ENCODE data around the gene C2CD3. TPM values are rescaled to one million over a fixed set of nuclear protein-coding genes. Genes with fewer than 3 reads are reported as not detected.
"Not testable (repeated sequence)": the region's sequence is repeated elsewhere in the genome, so short reads cannot be mapped to it uniquely, and the experiment has no call there.

C2CD3 gene
- total RNA-seq, 1 donor from 2014 or later = 7.3 TPM

GRCh38 chr11:74120260-74121035 lies 50.4 kb downstream of the C2CD3 start:
- not testable (repeated sequence) for DNase-seq (ENCODE audit: low read depth, low spot score)

- no peak for DNase-seq (ENCODE audit: low read depth, low spot score)
These were observed 54.1 kb downstream of the C2CD3 start for GRCh38 chr11:74116719-74117118.

- DNase-seq (ENCODE audit: low read depth, low spot score) = no peak
These were observed 57.9 kb downstream of the C2CD3 start for GRCh38 chr11:74112877-74113276.

GRCh38 chr11:74106124-74106523 lies 64.7 kb downstream of the C2CD3 start:
- DNase-seq (ENCODE audit: low read depth, low spot score) = no peak

GRCh38 chr11:74102321-74102720 lies 68.5 kb downstream of the C2CD3 start:
- no peak for DNase-seq (ENCODE audit: low read depth, low spot score)

GRCh38 chr11:74100735-74101134 lies 70.1 kb downstream of the C2CD3 start:
- DNase-seq (ENCODE audit: low read depth, low spot score) = no peak

- DNase-seq (ENCODE audit: low read depth, low spot score) = no peak
These were observed 70.6 kb downstream of the C2CD3 start for GRCh38 chr11:74100231-74100630.

GRCh38 chr11:74097686-74098237 lies 73.0 kb downstream of the C2CD3 start:
- no peak for DNase-seq (ENCODE audit: low read depth, low spot score)

GRCh38 chr11:74094393-74094792 lies 76.4 kb downstream of the C2CD3 start:
- DNase-seq (ENCODE audit: low read depth, low spot score) = no peak

- DNase-seq (ENCODE audit: low read depth, low spot score) = no peak
These were observed 78.4 kb downstream of the C2CD3 start for GRCh38 chr11:74092425-74092824.

- no peak for DNase-seq (ENCODE audit: low read depth, low spot score)
These were observed 79.3 kb downstream of the C2CD3 start for GRCh38 chr11:74091549-74091948.

- no peak for DNase-seq (ENCODE audit: low read depth, low spot score)
These were observed 80.1 kb downstream of the C2CD3 start for GRCh38 chr11:74090701-74091100.

GRCh38 chr11:74086242-74086884 lies 84.4 kb downstream of the C2CD3 start:
- no peak for DNase-seq (ENCODE audit: low read depth, low spot score)

- no peak for DNase-seq (ENCODE audit: low read depth, low spot score)
These were observed 85.3 kb downstream of the C2CD3 start for GRCh38 chr11:74085542-74085892.

GRCh38 chr11:74084796-74085541 lies 85.8 kb downstream of the C2CD3 start:
- no peak for DNase-seq (ENCODE audit: low read depth, low spot score)

GRCh38 chr11:74083927-74084326 lies 86.9 kb downstream of the C2CD3 start:
- not testable (repeated sequence) for DNase-seq (ENCODE audit: low read depth, low spot score)

- no peak for DNase-seq (ENCODE audit: low read depth, low spot score)
These were observed 89.4 kb downstream of the C2CD3 start for GRCh38 chr11:74081428-74081827.

- no peak for DNase-seq (ENCODE audit: low read depth, low spot score)
These were observed 93.6 kb downstream of the C2CD3 start for GRCh38 chr11:74077193-74077592.

- DNase-seq (ENCODE audit: low read depth, low spot score) = no peak
These were observed 98.1 kb downstream of the C2CD3 start for GRCh38 chr11:74072721-74073120.

- no peak for DNase-seq (ENCODE audit: low read depth, low spot score)
These were observed 98.5 kb downstream of the C2CD3 start for GRCh38 chr11:74072286-74072685.

- no peak for DNase-seq (ENCODE audit: low read depth, low spot score)
These were observed 99.9 kb downstream of the C2CD3 start for GRCh38 chr11:74070723-74071492.

Measured in pulmonary artery endothelial cell (primary cell).